Measurements from ENCODE around the gene CCDC78. TPM values are rescaled to one million over a fixed set of nuclear protein-coding genes. Genes with fewer than 3 reads are reported as not detected.

CCDC78 gene
- total RNA-seq, 2 experiments from 2014 or later, result 1.2 to 2.7 TPM

DNA sequence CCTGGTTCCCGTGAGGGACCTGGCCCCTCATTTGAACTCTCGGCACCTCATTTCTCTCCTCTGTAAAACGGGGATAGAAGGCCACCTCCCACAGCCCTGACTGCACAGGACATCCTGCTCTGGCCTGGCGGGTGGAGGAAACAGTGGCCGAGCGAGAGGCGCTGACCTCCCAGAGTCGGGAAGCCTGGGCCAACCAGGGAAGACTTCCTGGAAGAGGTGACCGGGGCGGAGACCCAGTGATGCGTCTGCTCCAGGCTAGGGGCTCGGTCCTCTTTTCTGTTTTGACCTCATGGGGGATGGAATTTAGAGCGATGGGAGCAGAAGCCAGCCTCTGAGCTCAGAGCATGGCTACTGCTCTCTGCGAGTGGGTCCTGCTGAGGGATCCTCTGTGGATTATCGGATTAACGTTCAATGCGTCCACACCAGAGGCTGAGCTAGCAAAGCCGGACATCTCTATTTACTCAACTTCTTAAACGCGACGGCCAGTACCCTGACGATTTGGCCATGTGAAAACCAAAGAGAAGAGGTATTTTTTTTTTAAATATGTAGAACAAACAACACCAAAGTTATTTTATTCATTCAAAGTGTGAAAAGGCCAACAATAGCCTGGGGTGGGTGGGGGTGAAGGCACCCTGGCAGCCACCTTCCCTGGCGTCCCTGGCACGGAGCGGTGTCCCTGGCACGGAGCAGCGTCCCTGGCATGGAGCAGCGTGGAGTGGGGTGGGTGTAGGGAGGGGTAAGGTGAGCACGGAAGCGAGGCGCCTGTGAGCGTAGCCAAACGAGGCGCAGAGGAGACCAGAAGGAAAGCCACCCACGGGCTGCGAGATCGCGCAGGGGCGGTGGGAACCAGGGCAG, 25.1 kb upstream of the CCDC78 start:
- ChIA-PET POLR2A (no interaction called here), CTCF (no interaction called here)
- no peak overlapping the region for H3K4me3 ChIP-seq (ENCODE audit: low read length)
- peaks cover 7% of the 10 kb centered on the region for H3K4me1 ChIP-seq (ENCODE audit: insufficient read depth, low read length)
- H3K27me3 ChIP-seq (ENCODE audit: control insufficient read depth in 1 of 2, insufficient read depth in 2 of 2, low read length in 2 of 2), result no peaks in the 10 kb centered on the region
- ATAC-seq (ENCODE audit: poor library complexity) (no peak), DNase-seq (peak in 1 of 14 experiments; percentile 7)
- TF ChIP-seq, protein P1, sequence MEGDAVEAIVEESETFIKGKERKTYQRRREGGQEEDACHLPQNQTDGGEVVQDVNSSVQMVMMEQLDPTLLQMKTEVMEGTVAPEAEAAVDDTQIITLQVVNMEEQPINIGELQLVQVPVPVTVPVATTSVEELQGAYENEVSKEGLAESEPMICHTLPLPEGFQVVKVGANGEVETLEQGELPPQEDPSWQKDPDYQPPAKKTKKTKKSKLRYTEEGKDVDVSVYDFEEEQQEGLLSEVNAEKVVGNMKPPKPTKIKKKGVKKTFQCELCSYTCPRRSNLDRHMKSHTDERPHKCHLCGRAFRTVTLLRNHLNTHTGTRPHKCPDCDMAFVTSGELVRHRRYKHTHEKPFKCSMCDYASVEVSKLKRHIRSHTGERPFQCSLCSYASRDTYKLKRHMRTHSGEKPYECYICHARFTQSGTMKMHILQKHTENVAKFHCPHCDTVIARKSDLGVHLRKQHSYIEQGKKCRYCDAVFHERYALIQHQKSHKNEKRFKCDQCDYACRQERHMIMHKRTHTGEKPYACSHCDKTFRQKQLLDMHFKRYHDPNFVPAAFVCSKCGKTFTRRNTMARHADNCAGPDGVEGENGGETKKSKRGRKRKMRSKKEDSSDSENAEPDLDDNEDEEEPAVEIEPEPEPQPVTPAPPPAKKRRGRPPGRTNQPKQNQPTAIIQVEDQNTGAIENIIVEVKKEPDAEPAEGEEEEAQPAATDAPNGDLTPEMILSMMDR (IDR thresholded peaks at IDR 0.05), result no peak
- Mint-ChIP-seq H3K27me3 (peaks cover 5% of the 10 kb centered on the region), H3K36me3 (ENCODE audit: low read depth) (no peaks in the 10 kb centered on the region), H3K27ac (no peak overlapping the region), H3K4me1 (ENCODE audit: low read depth) (no peaks in the 10 kb centered on the region), H3K4me3 (no peak overlapping the region), H3K9me3 (no peaks in the 10 kb centered on the region)
- no peak overlapping the region for H3K27ac ChIP-seq (ENCODE audit: low read depth in 1 of 2, low read length in 2 of 2)
- no peaks in the 10 kb centered on the region for H3K9me3 ChIP-seq (ENCODE audit: control insufficient read depth in 1 of 2, insufficient read depth in 1 of 2, low read length in 2 of 2)
- no peaks in the 10 kb centered on the region for H3K36me3 ChIP-seq (ENCODE audit: insufficient read depth, low read length)
- intact Hi-C loops (cut with DNase I, micrococcal nuclease), result no loop called here

DNA sequence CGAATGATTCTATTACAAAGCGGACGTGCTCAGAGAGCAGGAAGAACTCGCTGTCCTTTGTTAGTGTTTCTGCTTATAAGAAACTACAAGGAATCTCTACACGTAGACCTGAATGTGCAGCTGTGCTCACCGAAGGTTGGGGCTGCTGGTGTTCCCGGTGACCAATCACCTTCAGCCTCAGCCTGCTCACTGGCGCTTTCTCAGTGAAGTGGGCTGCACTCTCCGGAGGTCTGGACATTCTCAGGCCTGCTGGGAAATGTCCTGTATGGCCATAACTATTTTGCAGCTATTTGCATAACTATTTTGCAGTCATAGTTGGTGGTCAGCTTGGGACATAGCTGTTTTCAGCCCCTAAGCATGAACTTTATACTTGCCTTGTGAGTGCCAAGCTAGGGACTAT, 24.2 kb upstream of the CCDC78 start:
- Mint-ChIP-seq H3K4me3 (no peak overlapping the region), H3K27me3 (no peaks in the 10 kb centered on the region), H3K9me3 (no peaks in the 10 kb centered on the region), H3K36me3 (ENCODE audit: low read depth) (no peaks in the 10 kb centered on the region), H3K4me1 (ENCODE audit: low read depth) (no peaks in the 10 kb centered on the region), H3K27ac (no peak overlapping the region)
- no peak for ATAC-seq (ENCODE audit: poor library complexity)
- Histone ChIP-seq H3K9me3 (ENCODE audit: control insufficient read depth in 1 of 2, insufficient read depth in 1 of 2, low read length in 2 of 2) (no peaks in the 10 kb centered on the region), H3K4me3 (ENCODE audit: low read length) (no peak overlapping the region), H3K27ac (ENCODE audit: low read depth in 1 of 2, low read length in 2 of 2) (no peak overlapping the region), H3K27me3 (ENCODE audit: control insufficient read depth in 1 of 2, insufficient read depth in 2 of 2, low read length in 2 of 2) (no peaks in the 10 kb centered on the region), H3K4me1 (ENCODE audit: insufficient read depth, low read length) (peaks cover 7% of the 10 kb centered on the region), H3K36me3 (ENCODE audit: insufficient read depth, low read length) (no peaks in the 10 kb centered on the region)
- ChIA-PET POLR2A (no interaction called here), CTCF (no interaction called here)
- TF ChIP-seq, protein P1 (IDR thresholded peaks at IDR 0.05), result no peak
- intact Hi-C loops (cut with DNase I, micrococcal nuclease), result no loop called here
- peak in 1 of 14 experiments; percentile 4 for DNase-seq

DNA sequence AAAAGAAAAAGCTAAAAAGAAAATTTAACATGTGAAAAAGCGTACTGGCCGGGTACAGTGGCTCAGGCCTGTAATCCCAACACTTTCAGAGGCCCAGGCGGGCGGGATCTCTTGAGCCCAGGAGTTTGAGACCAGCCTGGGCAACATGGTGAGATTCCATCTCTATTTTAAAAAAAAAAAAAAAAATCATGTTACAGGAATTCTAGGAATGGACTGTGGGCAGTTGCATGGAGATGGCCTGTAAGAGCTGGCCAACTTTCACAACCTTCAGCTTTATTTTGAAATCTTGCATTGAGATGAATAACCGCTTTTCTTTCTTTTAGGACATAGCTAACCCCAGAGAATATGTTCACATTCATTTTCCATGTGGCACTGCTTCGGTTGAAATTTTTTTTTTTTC, 22.8 kb upstream of the CCDC78 start:
- DNase-seq, result no peak
- no peaks in the 10 kb centered on the region for H3K9me3 ChIP-seq (ENCODE audit: control insufficient read depth in 1 of 2, insufficient read depth in 1 of 2, low read length in 2 of 2)
- no peaks in the 10 kb centered on the region for H3K4me1 ChIP-seq (ENCODE audit: insufficient read depth, low read length)
- ChIA-PET POLR2A (no interaction called here), CTCF (no interaction called here)
- Mint-ChIP-seq H3K36me3 (ENCODE audit: low read depth) (no peaks in the 10 kb centered on the region), H3K4me3 (no peak overlapping the region), H3K27me3 (no peaks in the 10 kb centered on the region), H3K9me3 (no peaks in the 10 kb centered on the region), H3K27ac (no peak overlapping the region), H3K4me1 (ENCODE audit: low read depth) (no peaks in the 10 kb centered on the region)
- intact Hi-C loops (cut with DNase I, micrococcal nuclease), result no loop called here
- no peak overlapping the region for H3K27ac ChIP-seq (ENCODE audit: low read depth in 1 of 2, low read length in 2 of 2)
- ATAC-seq (ENCODE audit: poor library complexity), result no peak
- H3K36me3 ChIP-seq (ENCODE audit: insufficient read depth, low read length), result no peaks in the 10 kb centered on the region
- no peaks in the 10 kb centered on the region for H3K27me3 ChIP-seq (ENCODE audit: control insufficient read depth in 1 of 2, insufficient read depth in 2 of 2, low read length in 2 of 2)
- no peak overlapping the region for H3K4me3 ChIP-seq (ENCODE audit: low read length)
- TF ChIP-seq, protein P1 (IDR thresholded peaks at IDR 0.05), result no peak
